Measurements from ENCODE around the gene OPRL1. TPM values are rescaled to one million over a fixed set of nuclear protein-coding genes. Genes with fewer than 3 reads are reported as not detected.

The OPRL1 gene
- total RNA-seq, 1 donor from 2014 or later = 10.2 TPM

DNA sequence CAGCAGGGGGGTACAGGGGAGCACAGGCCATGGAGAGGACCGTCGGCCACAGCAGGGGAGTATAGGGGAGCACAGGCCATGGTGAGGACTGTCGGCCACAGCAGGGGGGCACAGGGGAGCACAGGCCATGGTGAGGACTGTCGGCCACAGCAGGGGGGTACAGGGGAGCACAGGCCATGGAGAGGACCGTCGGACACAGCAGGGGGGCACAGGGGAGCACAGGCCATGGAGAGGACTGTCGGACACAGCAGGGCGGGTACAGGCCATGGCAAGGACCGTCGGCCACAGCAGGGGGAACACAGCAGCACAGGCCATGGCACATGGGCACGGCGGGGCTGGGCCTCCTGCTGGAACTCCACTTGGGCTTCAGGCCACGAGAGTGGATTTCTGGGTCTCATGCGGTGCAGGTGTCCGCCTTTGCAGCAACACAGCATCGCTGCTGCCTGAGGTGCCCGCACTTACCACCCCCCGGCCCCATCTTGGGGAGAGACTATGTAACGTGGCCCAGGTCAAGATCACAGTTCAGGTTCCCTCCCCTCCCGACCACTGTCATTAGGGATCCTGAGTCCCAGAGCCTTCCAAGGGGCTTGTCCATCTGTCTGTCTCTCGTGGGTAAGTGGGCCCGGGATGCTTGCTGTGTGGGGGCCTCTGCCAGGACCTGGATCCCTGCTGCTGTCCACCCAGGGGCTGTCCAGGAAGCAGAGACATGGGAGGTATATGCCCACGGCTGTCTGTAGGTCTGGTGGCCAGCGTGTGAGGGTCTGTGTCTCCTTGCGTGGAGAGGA, 25.0 kb downstream of the OPRL1 start:
- no peak overlapping the region for H3K4me3 Mint-ChIP-seq (ENCODE audit: unreplicated experiment)
- DNase-seq (ENCODE audit: low spot score) = no peak
- peaks cover 8% of the 10 kb centered on the region for H3K27me3 Mint-ChIP-seq (ENCODE audit: unreplicated experiment)
- no peaks in the 10 kb centered on the region for H3K36me3 Mint-ChIP-seq (ENCODE audit: low read depth, unreplicated experiment)
- no peaks in the 10 kb centered on the region for H3K4me1 Mint-ChIP-seq (ENCODE audit: unreplicated experiment)
- H3K27ac Mint-ChIP-seq (ENCODE audit: unreplicated experiment) = no peak overlapping the region
- TF ChIP-seq, protein P1, sequence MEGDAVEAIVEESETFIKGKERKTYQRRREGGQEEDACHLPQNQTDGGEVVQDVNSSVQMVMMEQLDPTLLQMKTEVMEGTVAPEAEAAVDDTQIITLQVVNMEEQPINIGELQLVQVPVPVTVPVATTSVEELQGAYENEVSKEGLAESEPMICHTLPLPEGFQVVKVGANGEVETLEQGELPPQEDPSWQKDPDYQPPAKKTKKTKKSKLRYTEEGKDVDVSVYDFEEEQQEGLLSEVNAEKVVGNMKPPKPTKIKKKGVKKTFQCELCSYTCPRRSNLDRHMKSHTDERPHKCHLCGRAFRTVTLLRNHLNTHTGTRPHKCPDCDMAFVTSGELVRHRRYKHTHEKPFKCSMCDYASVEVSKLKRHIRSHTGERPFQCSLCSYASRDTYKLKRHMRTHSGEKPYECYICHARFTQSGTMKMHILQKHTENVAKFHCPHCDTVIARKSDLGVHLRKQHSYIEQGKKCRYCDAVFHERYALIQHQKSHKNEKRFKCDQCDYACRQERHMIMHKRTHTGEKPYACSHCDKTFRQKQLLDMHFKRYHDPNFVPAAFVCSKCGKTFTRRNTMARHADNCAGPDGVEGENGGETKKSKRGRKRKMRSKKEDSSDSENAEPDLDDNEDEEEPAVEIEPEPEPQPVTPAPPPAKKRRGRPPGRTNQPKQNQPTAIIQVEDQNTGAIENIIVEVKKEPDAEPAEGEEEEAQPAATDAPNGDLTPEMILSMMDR (IDR thresholded peaks at IDR 0.05; ENCODE audit: unreplicated experiment) = no peak
- no peaks in the 10 kb centered on the region for H3K9me3 Mint-ChIP-seq (ENCODE audit: unreplicated experiment)

DNA sequence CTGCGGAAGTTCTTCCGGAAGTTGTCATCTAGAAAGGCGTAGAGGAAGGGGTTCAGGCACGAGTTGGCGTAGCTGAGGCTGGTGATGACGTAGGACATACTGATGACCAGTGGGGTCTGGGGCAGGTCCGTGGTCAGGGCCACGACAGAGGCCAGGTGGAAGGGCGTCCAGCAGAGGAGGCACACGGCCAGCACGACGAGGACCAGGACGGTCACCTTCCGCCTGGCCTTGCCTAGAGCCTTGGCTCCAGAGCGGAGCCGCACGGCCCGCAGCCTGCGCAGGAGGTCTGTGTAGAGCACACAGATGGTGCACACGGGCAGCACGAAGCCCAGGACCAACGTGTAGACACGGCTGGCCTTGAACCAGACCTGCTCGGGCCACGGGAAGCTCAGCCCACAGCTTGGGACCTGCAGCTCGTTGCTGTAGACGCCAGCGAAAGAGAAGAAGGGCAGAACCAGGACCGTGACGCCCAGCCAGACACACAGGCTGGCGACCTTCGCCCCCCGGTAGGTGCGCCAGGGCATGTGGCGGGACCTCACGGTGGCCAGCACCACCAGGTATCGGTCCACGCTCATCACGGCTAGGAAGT, 26.1 kb downstream of the OPRL1 start:
- no peak overlapping the region for H3K27ac Mint-ChIP-seq (ENCODE audit: unreplicated experiment)
- TF ChIP-seq, protein P1 (IDR thresholded peaks at IDR 0.05; ENCODE audit: unreplicated experiment) = no peak
- no peaks in the 10 kb centered on the region for H3K9me3 Mint-ChIP-seq (ENCODE audit: unreplicated experiment)
- H3K36me3 Mint-ChIP-seq (ENCODE audit: low read depth, unreplicated experiment) = no peaks in the 10 kb centered on the region
- peaks cover 8% of the 10 kb centered on the region for H3K27me3 Mint-ChIP-seq (ENCODE audit: unreplicated experiment)
- H3K4me3 Mint-ChIP-seq (ENCODE audit: unreplicated experiment) = peak overlapping the region; percentile 15
- H3K4me1 Mint-ChIP-seq (ENCODE audit: unreplicated experiment) = no peaks in the 10 kb centered on the region
- DNase-seq (ENCODE audit: low spot score) = no peak

DNA sequence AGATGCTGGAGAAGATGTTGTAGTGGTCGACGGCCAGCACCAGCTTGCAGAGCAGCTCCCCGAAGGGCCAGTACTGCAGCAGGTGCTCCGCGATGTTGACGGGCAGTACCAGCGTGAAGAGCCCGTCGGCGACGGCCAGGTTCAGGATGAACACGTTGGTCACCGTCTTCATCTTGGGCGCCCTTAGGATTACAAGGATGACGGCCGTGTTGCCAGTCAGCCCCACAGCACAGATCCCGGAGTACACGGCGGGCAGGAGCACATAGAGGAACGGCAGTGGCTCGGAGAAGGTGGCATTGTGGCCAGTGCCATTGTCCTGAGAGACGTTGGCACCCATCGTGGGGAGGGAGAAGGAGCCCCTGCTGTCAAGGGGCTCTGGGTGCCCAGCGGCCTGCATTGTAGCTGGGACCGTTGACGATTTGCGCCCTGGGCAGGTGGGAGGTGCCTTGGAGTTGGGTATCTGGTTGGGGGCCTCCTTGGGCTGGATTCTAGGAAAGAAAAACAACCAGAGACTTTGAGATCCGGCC, 26.6 kb downstream of the OPRL1 start:
- Mint-ChIP-seq H3K9me3 (ENCODE audit: unreplicated experiment) (no peaks in the 10 kb centered on the region), H3K36me3 (ENCODE audit: low read depth, unreplicated experiment) (no peaks in the 10 kb centered on the region)
- no peak for DNase-seq (ENCODE audit: low spot score)

DNA sequence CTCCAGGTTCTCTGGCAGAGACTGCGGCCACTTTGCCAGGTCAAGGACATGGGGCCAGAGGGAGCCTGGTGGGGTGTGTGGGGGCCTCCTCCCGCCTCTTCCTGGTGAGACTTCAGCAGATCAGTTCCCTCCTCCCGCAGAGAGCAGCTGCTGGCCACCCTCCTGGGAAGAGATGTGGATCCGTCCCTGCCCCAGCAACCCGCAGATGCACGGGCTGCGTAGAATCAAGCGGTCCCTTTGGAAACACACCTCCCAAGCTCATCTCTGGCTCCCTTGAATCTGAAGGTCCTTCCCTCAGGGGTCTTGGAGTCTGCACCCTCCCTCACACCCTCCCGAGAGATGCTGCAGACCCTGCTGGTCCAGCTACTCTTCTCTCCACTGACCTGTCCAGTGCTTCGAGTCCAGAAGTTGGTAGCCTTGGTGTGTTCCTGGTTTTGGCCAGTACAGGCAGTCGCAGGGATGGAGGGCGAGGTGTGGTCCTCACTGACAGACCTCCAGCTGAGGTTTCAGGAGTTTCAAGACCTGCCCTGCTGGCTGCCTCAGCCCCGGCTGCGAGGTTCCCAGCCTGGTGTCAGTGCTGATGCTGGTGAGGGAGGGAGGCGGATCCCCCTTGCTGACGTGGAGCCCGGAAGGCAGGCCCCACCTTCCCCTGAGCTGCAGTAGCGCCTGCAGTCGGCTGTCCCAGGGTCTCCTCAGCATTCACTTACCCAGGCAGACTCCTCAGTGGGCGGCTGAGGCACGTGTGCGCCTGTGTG, 27.3 kb downstream of the OPRL1 start, which contains the start of gene NPBWR2:
TSS of gene NPBWR2 (minus strand) at position 585 of the 755 bp plus-strand sequence. CDS start 734 bp downstream, outside the sequence.
- DNase-seq (ENCODE audit: low spot score) = no peak
- TF ChIP-seq, protein P1 (IDR thresholded peaks at IDR 0.05; ENCODE audit: unreplicated experiment) = no peak
- Mint-ChIP-seq H3K4me3 (ENCODE audit: unreplicated experiment) (no peak within 1 kb of the TSS), H3K4me1 (ENCODE audit: unreplicated experiment) (no peaks in the 10 kb centered on the region), H3K27ac (ENCODE audit: unreplicated experiment) (no peak within 1 kb of the TSS), H3K36me3 (ENCODE audit: low read depth, unreplicated experiment) (no peaks in the 10 kb centered on the region), H3K27me3 (ENCODE audit: unreplicated experiment) (peaks cover 7% of the 10 kb centered on the region), H3K9me3 (ENCODE audit: unreplicated experiment) (no peaks in the 10 kb centered on the region)

More for the DNA sequence above, 26.6 kb downstream of the OPRL1 start:
- Mint-ChIP-seq H3K4me1 (ENCODE audit: unreplicated experiment) (no peaks in the 10 kb centered on the region), H3K4me3 (ENCODE audit: unreplicated experiment) (no peak overlapping the region), H3K27me3 (ENCODE audit: unreplicated experiment) (peaks cover 8% of the 10 kb centered on the region), H3K27ac (ENCODE audit: unreplicated experiment) (no peak overlapping the region)
- TF ChIP-seq, protein P1 (IDR thresholded peaks at IDR 0.05; ENCODE audit: unreplicated experiment) = no peak

Measured in endothelial cell (in vitro differentiated cells).